ENCODE results near the gene VCPKMT. TPM values are rescaled to one million over a fixed set of nuclear protein-coding genes. Genes with fewer than 3 reads are reported as not detected.

The VCPKMT gene
- total RNA-seq, result 10 to 100 TPM; 30.4 to 32.4 TPM
- 11.2 TPM for polyA plus RNA-seq (2013, experiment 1 of 2)
- 17.6 TPM for polyA plus RNA-seq (2013, experiment 2 of 2)
- total RNA-seq, result 12.4 to 73.0 (median 27.9) reads per million in 172 experiments

GRCh38 chr14:50116181-50116956 lies at the start of gene VCPKMT:
Gene VCPKMT, minus strand, starts transcription at chr14:50116572. Its CDS starts 20 bp downstream, at chr14:50116552.
- peak; percentile 98 for ATAC-seq (ENCODE audit: poor library complexity)
- no peaks in the 10 kb centered on the region for H3K9me3 ChIP-seq (ENCODE audit: control insufficient read depth in 1 of 2, insufficient read depth in 1 of 2, low read length in 2 of 2)
- H3K36me3 Mint-ChIP-seq (ENCODE audit: low read depth), result peaks cover 63% of the 10 kb centered on the region

GRCh38 chr14:50156111-50156510 lies 39.7 kb upstream of the VCPKMT start:
- peaks cover 27% of the 10 kb centered on the region for H3K36me3 ChIP-seq (ENCODE audit: insufficient read depth, low read length)
- no peak overlapping the region for H3K27ac Mint-ChIP-seq

More at GRCh38 chr14:50116181-50116956, at the start of gene VCPKMT:
- ChIA-PET POLR2A (interaction anchor here (0.7 to 3.4 kb wide), 25 partner anchors 15 to 530 kb away, joined by 3 to 77 read pairs (median 5); partner anchors contain the start of genes ARF6, DMAC2L, DNAAF2 and KLHDC1), CTCF (interaction anchor here (1.0 to 3.4 kb wide), 7 partner anchors 12 to 416 kb away, joined by 3 to 40 read pairs (median 6); partner anchors contain the start of genes MAP4K5 and NEMF)
- H3K27ac Mint-ChIP-seq, result peak within 1 kb of the TSS; percentile 99
- H3K27me3 Mint-ChIP-seq, result no peaks in the 10 kb centered on the region
- H3K4me3 ChIP-seq (ENCODE audit: low read length), result peak within 1 kb of the TSS; percentile 75
- H3K9me3 Mint-ChIP-seq, result no peaks in the 10 kb centered on the region
- H3K36me3 ChIP-seq (ENCODE audit: insufficient read depth, low read length), result peaks cover 40% of the 10 kb centered on the region
- H3K4me1 ChIP-seq (ENCODE audit: insufficient read depth, low read length), result peaks cover 15% of the 10 kb centered on the region
- H3K4me1 Mint-ChIP-seq (ENCODE audit: low read depth), result peaks cover 31% of the 10 kb centered on the region
- no peaks in the 10 kb centered on the region for H3K27me3 ChIP-seq (ENCODE audit: control insufficient read depth in 1 of 2, insufficient read depth in 2 of 2, low read length in 2 of 2)
- peak; percentile 90 to 98 (median 96) for DNase-seq
- peak within 1 kb of the TSS; percentile 99 for H3K4me3 Mint-ChIP-seq
- intact Hi-C loops (cut with DNase I, micrococcal nuclease), result loop anchor here (1.0 to 5.0 kb wide), 7 partner anchors 116 to 494 kb away; partner anchors contain the start of genes MAP4K5 (in 2 of the 2), DMAC2L (in 1 of the 2), DNAAF2 (in 1 of the 2) and L2HGDH (in 1 of the 2)
- H3K27ac ChIP-seq (ENCODE audit: low read depth in 1 of 2, low read length in 2 of 2), result peak within 1 kb of the TSS; percentile 81 to 95
- TF ChIP-seq CTCF (IDR thresholded peaks at IDR 0.05), result no peak

GRCh38 chr14:50148799-50149198 lies 32.4 kb upstream of the VCPKMT start:
- H3K27me3 Mint-ChIP-seq, result no peaks in the 10 kb centered on the region
- no peak for ATAC-seq (ENCODE audit: poor library complexity)
- intact Hi-C loops (cut with DNase I, micrococcal nuclease), result no loop called here
- H3K36me3 Mint-ChIP-seq (ENCODE audit: low read depth), result peaks cover 48% of the 10 kb centered on the region
- no peaks in the 10 kb centered on the region for H3K9me3 ChIP-seq (ENCODE audit: control insufficient read depth in 1 of 2, insufficient read depth in 1 of 2, low read length in 2 of 2)
- DNase-seq, result no peak
- H3K4me1 ChIP-seq (ENCODE audit: insufficient read depth, low read length), result no peaks in the 10 kb centered on the region
- H3K9me3 Mint-ChIP-seq, result no peaks in the 10 kb centered on the region
- H3K27me3 ChIP-seq (ENCODE audit: control insufficient read depth in 1 of 2, insufficient read depth in 2 of 2, low read length in 2 of 2), result no peaks in the 10 kb centered on the region
- no peak overlapping the region for H3K4me3 ChIP-seq (ENCODE audit: low read length)
- no peaks in the 10 kb centered on the region for H3K4me1 Mint-ChIP-seq (ENCODE audit: low read depth)
- H3K27ac ChIP-seq (ENCODE audit: low read depth in 1 of 2, low read length in 2 of 2), result no peak overlapping the region
- peaks cover 32% of the 10 kb centered on the region for H3K36me3 ChIP-seq (ENCODE audit: insufficient read depth, low read length)
- CTCF ChIA-PET, result no interaction called here
- no peak overlapping the region for H3K27ac Mint-ChIP-seq
- H3K4me3 Mint-ChIP-seq, result no peak overlapping the region
- POLR2A ChIA-PET, result no interaction called here
- no peak for TF ChIP-seq CTCF (IDR thresholded peaks at IDR 0.05)

More at GRCh38 chr14:50156111-50156510, 39.7 kb upstream of the VCPKMT start:
- CTCF ChIA-PET, result no interaction called here
- H3K36me3 Mint-ChIP-seq (ENCODE audit: low read depth), result peaks cover 56% of the 10 kb centered on the region
- intact Hi-C loops (cut with DNase I, micrococcal nuclease), result no loop called here
- Histone ChIP-seq H3K27me3 (ENCODE audit: control insufficient read depth in 1 of 2, insufficient read depth in 2 of 2, low read length in 2 of 2) (no peaks in the 10 kb centered on the region), H3K4me3 (ENCODE audit: low read length) (no peak overlapping the region), H3K4me1 (ENCODE audit: insufficient read depth, low read length) (no peaks in the 10 kb centered on the region), H3K27ac (ENCODE audit: low read depth in 1 of 2, low read length in 2 of 2) (no peak overlapping the region), H3K9me3 (ENCODE audit: control insufficient read depth in 1 of 2, insufficient read depth in 1 of 2, low read length in 2 of 2) (no peaks in the 10 kb centered on the region)
- H3K9me3 Mint-ChIP-seq, result no peaks in the 10 kb centered on the region
- no peaks in the 10 kb centered on the region for H3K4me1 Mint-ChIP-seq (ENCODE audit: low read depth)
- POLR2A ChIA-PET, result no interaction called here
- no peaks in the 10 kb centered on the region for H3K27me3 Mint-ChIP-seq
- DNase-seq (no peak), ATAC-seq (ENCODE audit: poor library complexity) (no peak)
- H3K4me3 Mint-ChIP-seq, result no peak overlapping the region
- TF ChIP-seq CTCF (IDR thresholded peaks at IDR 0.05), result no peak

Measured in CD4-positive, alpha-beta T cell (primary cell).